Lower leg skin (tissue), 3 donors: Measurements from ENCODE around the gene PRKCH.

ENCODE experiments used
- POLR2A ChIP-seq, 2 donors: fragments of 450-650 bp; IDR thresholded peaks; one replicate each; pipeline ENCODE4 v1.6.1; 2016 to 2017; ENCODE audit warnings: antibody characterized with exemption in 2 of 2, mild to moderate bottlenecking in 1 of 2, moderate library complexity in 1 of 2
- TF ChIP-seq, protein P1 (sequence below), 3 donors: fragments of 450-650 bp; IDR thresholded peaks; one replicate each; pipeline ENCODE4 v1.5.1; 2016; ENCODE audit warnings: antibody characterized with exemption in 3 of 3, mild to moderate bottlenecking in 3 of 3, moderate library complexity in 2 of 3

DNA sequence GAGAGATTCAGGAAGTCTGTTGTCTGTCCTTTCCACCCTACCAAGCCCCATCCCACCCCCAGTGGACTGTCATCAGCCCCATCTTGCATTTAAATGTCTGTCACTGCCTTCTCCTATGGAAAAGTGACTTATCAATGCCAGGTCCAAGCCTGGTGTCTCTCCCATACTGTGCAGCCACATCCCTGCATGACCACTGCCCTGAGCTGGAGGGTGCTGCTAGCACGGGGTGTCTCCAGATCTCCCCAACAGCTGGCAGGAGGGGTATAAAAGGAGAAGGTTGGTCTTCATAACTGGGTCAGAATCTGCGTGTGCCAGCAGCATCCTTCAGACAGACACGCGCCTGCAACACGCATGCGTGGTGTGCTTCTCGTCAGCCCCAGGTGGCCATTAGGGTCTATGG, 219.6 kb downstream of the PRKCH start:
- TF ChIP-seq, protein P1, sequence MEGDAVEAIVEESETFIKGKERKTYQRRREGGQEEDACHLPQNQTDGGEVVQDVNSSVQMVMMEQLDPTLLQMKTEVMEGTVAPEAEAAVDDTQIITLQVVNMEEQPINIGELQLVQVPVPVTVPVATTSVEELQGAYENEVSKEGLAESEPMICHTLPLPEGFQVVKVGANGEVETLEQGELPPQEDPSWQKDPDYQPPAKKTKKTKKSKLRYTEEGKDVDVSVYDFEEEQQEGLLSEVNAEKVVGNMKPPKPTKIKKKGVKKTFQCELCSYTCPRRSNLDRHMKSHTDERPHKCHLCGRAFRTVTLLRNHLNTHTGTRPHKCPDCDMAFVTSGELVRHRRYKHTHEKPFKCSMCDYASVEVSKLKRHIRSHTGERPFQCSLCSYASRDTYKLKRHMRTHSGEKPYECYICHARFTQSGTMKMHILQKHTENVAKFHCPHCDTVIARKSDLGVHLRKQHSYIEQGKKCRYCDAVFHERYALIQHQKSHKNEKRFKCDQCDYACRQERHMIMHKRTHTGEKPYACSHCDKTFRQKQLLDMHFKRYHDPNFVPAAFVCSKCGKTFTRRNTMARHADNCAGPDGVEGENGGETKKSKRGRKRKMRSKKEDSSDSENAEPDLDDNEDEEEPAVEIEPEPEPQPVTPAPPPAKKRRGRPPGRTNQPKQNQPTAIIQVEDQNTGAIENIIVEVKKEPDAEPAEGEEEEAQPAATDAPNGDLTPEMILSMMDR (IDR thresholded peaks at IDR 0.05) = no peak
- TF ChIP-seq POLR2A (IDR thresholded peaks at IDR 0.05) = no peak
